Fibroblast of villous mesenchyme (primary cell): ENCODE data around the gene IL6R. TPM values are rescaled to one million over a fixed set of nuclear protein-coding genes. Genes with fewer than 3 reads are reported as not detected.
"Not testable (repeated sequence)": the region's sequence is repeated elsewhere in the genome, so short reads cannot be mapped to it uniquely, and the experiment has no call there.

Experiments
- DNase-seq: peaks from one replicate; pipeline ENCODE4 v3.0.0-alpha.2; 2010; ENCODE audit warnings: low read depth
- H3K4me3 ChIP-seq: 2 replicates; pipeline ENCODE4 v1.5.1; 2011; ENCODE audit warnings: low read depth, mild to moderate bottlenecking, low read length
- CTCF ChIP-seq: IDR thresholded peaks from 2 replicates; pipeline ENCODE4 v1.5.1; 2012; ENCODE audit warnings: low read depth, mild to moderate bottlenecking, low read length; ENCODE audit not compliant: insufficient read depth
- total RNA-seq: library from RNA; depleted of rRNA; stranded (reverse); fragments of >200 nt; gene quantifications from 2 replicates; pipeline ENCODE4 v1.2.3, GENCODE V29; 2012

IL6R gene
- 11.6 and 30.2 TPM in 2 replicates for total RNA-seq

- TF ChIP-seq CTCF: peak; percentile 26
- peak; percentile 93 for DNase-seq
- peak within 1 kb of the TSS; percentile 70 for H3K4me3 ChIP-seq
These were observed at the start of gene IL6R for GRCh38 chr1:154404984-154405746. TSS of gene IL6R (plus strand) at chr1:154405343. CDS start at chr1:154405630, 287 bp downstream.

- TF ChIP-seq CTCF: no peak
- no peak overlapping the region for H3K4me3 ChIP-seq
- no peak for DNase-seq
These were observed 46.6 kb upstream of the IL6R start for GRCh38 chr1:154358519-154358918.

GRCh38 chr1:154360288-154360687 is 44.9 kb upstream of the IL6R start:
- no peak for DNase-seq
- TF ChIP-seq CTCF: no peak
- H3K4me3 ChIP-seq: no peak overlapping the region

GRCh38 chr1:154360881-154361280 is 44.3 kb upstream of the IL6R start:
- DNase-seq, H3K4me3 ChIP-seq: not testable (repeated sequence)

GRCh38 chr1:154361357-154361756 is 43.8 kb upstream of the IL6R start:
- TF ChIP-seq CTCF: no peak
- peak; percentile 63 for DNase-seq

GRCh38 chr1:154371436-154371835 is 33.7 kb upstream of the IL6R start:
- TF ChIP-seq CTCF: no peak
- H3K4me3 ChIP-seq: no peak overlapping the region
- DNase-seq: no peak

More at GRCh38 chr1:154361357-154361756, 43.8 kb upstream of the IL6R start:
- no peak overlapping the region for H3K4me3 ChIP-seq

GRCh38 chr1:154373777-154374357 is 31.3 kb upstream of the IL6R start:
- not testable (repeated sequence) for H3K4me3 ChIP-seq, DNase-seq

GRCh38 chr1:154379301-154379700 is 25.8 kb upstream of the IL6R start:
- DNase-seq: no peak
- TF ChIP-seq CTCF: no peak
- H3K4me3 ChIP-seq: no peak overlapping the region
